HG03460 (cell line): ENCODE data around the gene MMP15.
"Not testable (repeated sequence)": the region's sequence is repeated elsewhere in the genome, so short reads cannot be mapped to it uniquely, and the experiment has no call there.

Experiments
- ATAC-seq: cut with Tn5 transposase; IDR thresholded peaks from one replicate; pipeline ENCODE4 v1.9.1; 2021; ENCODE audit not compliant: unreplicated experiment

Gene MMP15

GRCh38 chr16:58025351-58026138 is at the start of gene MMP15:
Gene MMP15 (plus strand): TSS chr16:58025754. CDS start chr16:58026351, 597 bp downstream.
- ATAC-seq, result peak; percentile 59

- ATAC-seq, result no peak
Measured at GRCh38 chr16:57976331-57976796, 49.2 kb upstream of the MMP15 start.

- ATAC-seq, result no peak
Measured at GRCh38 chr16:57977418-57978069, 48.0 kb upstream of the MMP15 start.

GRCh38 chr16:57978070-57978465 is 47.5 kb upstream of the MMP15 start:
- ATAC-seq, result not testable (repeated sequence)

DNA sequence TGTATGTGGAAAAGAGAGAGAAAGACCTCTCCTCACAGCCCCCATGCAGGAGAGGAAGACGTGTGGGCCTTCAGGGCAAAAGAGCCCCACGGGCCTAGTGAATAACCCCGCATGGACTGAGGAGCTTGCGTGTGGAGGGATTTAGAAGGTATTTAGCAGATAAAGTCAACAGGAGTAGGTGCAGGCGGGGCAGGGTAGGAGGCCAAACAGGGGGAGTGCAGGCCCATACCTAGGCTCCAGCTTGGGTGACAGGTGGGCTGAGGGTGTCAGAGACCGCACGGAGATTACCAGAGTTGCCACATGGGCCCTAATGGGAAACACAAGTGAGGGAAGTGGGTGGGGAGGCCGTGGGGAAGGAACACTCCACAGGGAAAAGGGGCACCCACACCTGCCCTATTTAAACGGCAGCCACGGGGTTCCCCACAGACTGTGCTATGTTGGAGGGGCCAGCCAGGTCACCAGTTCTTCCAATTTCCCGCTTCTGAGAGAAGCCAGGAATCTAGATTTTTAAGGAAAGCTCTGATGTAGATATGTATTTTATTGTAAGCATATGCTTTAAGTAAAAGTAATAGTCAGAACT is 46.5 kb upstream of the MMP15 start:
- ATAC-seq, result no peak

GRCh38 chr16:57981636-57982035 is 43.9 kb upstream of the MMP15 start:
- ATAC-seq, result no peak

DNA sequence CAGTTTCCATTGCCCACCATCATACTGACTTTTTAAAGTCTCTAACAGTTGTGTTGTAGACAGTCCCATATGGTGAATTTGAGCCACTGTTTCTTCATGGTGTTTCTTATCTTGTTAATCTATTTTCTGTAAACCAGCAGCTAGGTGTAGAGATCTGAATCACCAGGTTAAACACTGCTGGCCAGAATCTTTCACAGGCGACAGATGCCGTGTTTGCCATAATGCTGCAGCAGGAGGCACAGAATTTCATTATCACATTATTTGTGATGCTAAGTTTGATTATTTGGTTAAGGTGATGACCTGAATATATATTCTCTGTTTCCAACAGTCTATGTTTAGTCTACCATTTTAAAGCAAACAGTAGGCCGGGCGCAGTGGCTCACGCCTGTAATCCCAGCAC is 43.2 kb upstream of the MMP15 start:
- ATAC-seq, result no peak

- peak; percentile 71 for ATAC-seq
Measured at GRCh38 chr16:57984443-57985203, 40.9 kb upstream of the MMP15 start.

DNA sequence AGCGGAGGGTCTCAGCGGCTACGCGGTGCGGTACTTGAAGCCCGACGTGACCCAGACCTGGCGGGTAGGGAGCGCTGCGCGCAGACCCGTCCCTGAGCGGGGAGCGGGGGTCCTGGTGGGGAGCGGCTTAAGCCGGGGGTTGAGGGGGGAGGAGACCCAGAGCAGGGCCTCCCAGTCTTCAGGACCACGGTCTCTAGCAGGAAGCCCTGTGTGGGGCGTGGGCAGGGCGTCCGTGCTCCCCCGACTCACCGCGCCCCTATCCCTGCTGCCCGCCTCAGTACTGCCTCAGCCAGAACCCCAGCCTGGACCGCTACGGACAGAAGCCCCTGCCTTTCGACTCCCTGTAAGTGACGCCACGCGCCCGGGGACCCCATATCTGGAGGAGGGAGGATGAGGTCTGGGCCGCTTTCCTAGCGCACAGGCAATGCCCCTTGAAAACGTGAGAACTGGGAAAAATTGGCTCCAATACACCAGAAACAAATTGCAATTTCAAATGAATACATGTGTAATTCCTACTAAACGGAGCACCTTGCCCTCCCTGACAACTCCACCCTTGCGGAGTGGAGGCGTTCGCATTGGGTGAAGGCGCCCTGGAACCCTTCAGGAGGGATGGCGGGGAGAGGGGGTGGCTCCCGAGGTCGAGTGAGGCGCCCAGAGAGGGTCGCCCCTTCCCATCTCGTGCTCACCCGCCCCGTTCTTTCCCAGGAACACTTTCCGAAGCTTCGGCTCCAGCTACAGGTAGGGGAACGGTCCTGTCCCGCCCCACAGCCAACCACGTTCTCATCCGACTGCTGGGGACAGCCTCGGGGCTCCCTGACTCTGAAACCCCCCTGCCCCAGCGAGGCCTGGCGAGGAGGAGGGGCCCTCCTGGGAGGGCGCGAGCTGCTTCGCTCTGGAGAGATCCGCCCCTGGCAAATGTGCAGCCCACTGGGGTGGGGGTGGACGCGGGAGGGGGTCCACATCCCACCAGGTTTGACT is 40.1 kb upstream of the MMP15 start:
- ATAC-seq, result peak; percentile 35

DNA sequence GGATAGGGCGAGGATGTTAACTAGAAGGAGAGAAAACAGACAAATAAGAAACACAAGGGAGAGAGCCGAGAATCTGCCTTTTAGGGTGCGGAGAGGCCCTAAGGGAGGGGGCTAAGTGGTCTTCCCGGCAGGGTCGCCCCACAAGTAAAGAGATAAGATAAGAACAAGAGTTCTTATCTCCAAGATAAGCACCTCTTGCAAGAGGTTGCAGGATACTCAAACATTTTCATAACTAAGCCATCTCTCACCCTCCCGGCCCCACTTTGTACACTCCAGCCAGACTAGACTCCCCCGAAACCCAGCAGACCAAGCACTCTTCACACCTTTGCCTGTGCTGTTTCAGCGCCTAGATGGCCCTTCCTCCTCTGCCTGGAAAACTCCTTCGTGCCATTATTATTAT is 39.4 kb upstream of the MMP15 start:
- ATAC-seq, result no peak

- no peak for ATAC-seq
Measured at GRCh38 chr16:57987441-57988177, 37.9 kb upstream of the MMP15 start.

GRCh38 chr16:57988929-57989328 is 36.6 kb upstream of the MMP15 start:
- ATAC-seq, result no peak

DNA sequence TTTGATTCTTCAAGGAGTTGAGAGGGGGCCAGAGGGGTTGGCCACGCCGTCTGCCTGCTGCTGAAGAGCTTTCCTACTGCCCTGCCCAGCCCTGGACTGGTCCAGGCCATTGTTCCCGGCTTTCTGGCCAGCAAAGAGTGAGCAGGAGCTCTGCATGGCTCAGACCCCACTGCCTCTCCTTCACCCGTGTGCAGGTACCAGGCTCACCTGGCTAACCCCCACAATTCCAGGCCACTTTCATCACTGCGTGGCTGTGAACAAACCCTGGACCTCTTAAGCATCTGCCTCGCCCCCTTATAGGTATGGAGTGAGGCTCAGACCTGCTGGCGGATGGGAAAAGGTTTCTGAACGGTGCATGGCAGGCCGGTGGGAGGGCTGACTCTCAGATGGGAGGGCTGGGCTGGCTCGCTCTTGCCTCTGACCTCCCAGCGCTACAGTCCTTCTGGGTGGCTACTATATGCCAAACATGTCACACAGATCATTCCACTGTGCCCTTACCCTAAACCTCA is 33.9 kb upstream of the MMP15 start:
- ATAC-seq, result no peak

GRCh38 chr16:57992084-57992483 is 33.5 kb upstream of the MMP15 start:
- ATAC-seq, result no peak

- ATAC-seq, result no peak
Measured at GRCh38 chr16:57993438-57993837, 32.1 kb upstream of the MMP15 start.

DNA sequence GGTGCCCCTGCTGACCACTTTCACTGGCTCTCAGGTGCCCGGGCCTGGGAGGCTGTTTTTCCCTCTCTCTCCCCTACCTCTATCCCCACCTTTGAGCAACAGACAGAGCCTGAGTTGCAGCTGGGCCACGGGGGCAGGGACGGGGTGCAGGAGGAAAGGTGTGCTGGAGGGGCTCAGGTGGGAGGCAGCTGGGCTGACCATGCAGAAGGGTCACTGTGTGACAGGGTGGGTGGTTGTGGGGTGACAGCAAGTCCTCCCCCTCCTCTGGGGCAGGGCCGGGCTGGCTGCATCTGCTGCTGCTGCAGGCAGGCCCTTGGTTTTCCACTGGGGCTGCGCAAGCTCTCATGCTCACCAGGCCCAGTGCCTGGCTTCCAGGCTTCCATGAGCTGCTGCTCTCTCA is 31.7 kb upstream of the MMP15 start:
- ATAC-seq, result no peak

DNA sequence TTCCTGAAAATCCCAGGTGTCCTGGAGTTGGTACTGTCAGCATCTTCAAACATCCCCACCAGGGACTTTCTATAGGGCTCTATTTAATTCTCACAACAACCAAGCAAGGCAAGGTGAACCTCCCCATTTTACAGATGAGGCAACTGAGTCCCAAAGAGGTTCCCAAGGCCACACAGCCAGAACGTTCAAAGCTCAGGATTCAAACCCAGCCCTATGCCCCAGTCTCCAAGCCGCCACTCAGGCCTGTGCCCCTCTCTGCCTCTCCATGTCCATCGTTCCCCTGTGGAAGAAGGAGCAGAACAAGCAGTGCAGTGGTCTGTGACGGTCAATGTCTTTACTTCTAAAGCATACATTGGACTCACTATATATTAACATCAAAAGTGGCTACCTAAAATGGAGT is 31.2 kb upstream of the MMP15 start:
- no peak for ATAC-seq

- ATAC-seq, result no peak
Measured at GRCh38 chr16:57994778-57995177, 30.8 kb upstream of the MMP15 start.

DNA sequence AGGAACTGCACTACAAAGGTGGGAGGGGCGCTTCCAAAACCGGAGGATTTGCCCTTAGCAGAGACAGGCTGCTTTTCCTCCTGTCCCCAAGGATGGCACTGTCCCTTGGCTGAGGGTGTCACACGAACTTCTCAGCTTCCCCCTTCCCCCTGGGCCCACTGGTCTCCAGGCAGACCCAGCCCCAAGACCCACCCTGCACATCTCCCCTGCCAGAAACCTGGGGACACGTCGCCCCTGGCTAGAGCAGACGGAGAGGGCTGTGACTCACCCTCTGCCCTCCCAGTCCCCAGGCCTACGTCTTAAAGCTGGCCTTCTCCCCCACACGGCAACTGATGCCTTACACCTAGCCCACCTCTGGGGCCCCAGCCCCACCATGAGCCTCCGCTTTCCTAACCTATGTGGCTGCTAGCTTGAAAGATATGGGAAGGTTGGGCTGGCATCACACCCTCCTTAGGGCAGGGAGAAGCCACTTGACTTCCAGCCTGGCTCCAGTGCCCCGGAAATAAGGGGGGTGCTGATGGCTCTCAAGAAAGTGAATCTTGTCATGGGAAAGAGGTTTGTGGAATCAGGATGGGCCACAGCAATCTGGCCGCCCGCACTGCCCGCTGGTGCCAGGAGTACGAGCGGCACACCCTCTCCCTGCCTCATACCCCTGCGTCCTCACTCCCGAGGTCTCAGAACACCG is 29.7 kb upstream of the MMP15 start:
- no peak for ATAC-seq
